ENCODE measurements around the gene MNT. TPM values are rescaled to one million over a fixed set of nuclear protein-coding genes. Genes with fewer than 3 reads are reported as not detected.
"Not testable (repeated sequence)": the region's sequence is repeated elsewhere in the genome, so short reads cannot be mapped to it uniquely, and the experiment has no call there.

The MNT gene, protein sequence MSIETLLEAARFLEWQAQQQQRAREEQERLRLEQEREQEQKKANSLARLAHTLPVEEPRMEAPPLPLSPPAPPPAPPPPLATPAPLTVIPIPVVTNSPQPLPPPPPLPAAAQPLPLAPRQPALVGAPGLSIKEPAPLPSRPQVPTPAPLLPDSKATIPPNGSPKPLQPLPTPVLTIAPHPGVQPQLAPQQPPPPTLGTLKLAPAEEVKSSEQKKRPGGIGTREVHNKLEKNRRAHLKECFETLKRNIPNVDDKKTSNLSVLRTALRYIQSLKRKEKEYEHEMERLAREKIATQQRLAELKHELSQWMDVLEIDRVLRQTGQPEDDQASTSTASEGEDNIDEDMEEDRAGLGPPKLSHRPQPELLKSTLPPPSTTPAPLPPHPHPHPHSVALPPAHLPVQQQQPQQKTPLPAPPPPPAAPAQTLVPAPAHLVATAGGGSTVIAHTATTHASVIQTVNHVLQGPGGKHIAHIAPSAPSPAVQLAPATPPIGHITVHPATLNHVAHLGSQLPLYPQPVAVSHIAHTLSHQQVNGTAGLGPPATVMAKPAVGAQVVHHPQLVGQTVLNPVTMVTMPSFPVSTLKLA
- total RNA-seq, result 4.9 TPM

GRCh38 chr17:2400877-2401425 is at the start of gene MNT:
MNT (minus strand) TSS chr17:2401060; CDS start chr17:2400712, 348 bp downstream.
- Histone ChIP-seq H3K9me3 (no peaks in the 10 kb centered on the region), H3K27ac (peak within 1 kb of the TSS; percentile 97 to 98), H3K4me3 (peak within 1 kb of the TSS; percentile 84 to 86), H3K4me1 (peaks cover 27 to 58% of the 10 kb centered on the region in 2 donors), H3K36me3 (no peaks in the 10 kb centered on the region), H3K27me3 (no peaks in the 10 kb centered on the region)
- TF ChIP-seq, protein P1, sequence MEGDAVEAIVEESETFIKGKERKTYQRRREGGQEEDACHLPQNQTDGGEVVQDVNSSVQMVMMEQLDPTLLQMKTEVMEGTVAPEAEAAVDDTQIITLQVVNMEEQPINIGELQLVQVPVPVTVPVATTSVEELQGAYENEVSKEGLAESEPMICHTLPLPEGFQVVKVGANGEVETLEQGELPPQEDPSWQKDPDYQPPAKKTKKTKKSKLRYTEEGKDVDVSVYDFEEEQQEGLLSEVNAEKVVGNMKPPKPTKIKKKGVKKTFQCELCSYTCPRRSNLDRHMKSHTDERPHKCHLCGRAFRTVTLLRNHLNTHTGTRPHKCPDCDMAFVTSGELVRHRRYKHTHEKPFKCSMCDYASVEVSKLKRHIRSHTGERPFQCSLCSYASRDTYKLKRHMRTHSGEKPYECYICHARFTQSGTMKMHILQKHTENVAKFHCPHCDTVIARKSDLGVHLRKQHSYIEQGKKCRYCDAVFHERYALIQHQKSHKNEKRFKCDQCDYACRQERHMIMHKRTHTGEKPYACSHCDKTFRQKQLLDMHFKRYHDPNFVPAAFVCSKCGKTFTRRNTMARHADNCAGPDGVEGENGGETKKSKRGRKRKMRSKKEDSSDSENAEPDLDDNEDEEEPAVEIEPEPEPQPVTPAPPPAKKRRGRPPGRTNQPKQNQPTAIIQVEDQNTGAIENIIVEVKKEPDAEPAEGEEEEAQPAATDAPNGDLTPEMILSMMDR (IDR thresholded peaks at IDR 0.05), result no peak
- DNase-seq (ENCODE audit: low spot score in 2 of 2), result peak; percentile 85 to 97
- intact Hi-C loops (cut with DNase I), result loop anchor here (1.0 to 5.0 kb wide), 2 partner anchors 8 to 684 kb away; no protein-coding TSS in a partner anchor

GRCh38 chr17:2450016-2450650 is 49.3 kb upstream of the MNT start:
- intact Hi-C loops (cut with DNase I), result no loop called here

DNA sequence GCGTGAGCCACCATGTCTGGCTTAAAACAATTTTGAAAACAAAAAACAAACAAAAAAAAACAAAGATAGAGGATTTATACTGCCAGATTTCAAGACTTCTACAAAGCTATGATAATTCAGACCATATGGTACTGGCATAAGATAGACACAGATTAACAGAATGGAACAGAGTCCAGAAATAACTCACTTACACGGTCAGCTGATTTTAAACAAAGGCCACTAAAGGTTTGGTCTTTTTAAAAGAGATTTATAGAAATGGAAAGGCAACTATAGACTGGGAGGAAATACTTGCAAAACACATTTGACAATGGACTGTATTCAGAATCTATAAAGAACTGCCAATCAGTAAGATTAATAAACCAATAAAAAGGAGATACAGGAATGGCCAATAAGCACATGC is 48.6 kb upstream of the MNT start:
- intact Hi-C loops (cut with DNase I), result no loop called here
- Histone ChIP-seq H3K36me3 (no peaks in the 10 kb centered on the region), H3K4me3 (no peak overlapping the region), H3K27me3 (no peaks in the 10 kb centered on the region), H3K27ac (no peak overlapping the region), H3K4me1 (no peaks in the 10 kb centered on the region), H3K9me3 (no peaks in the 10 kb centered on the region)
- TF ChIP-seq, protein P1 (IDR thresholded peaks at IDR 0.05), result no peak
- no peak for DNase-seq (ENCODE audit: low spot score in 2 of 2)

More at GRCh38 chr17:2450016-2450650, 49.3 kb upstream of the MNT start:
- TF ChIP-seq, protein P1 (IDR thresholded peaks at IDR 0.05), result no peak
- no peaks in the 10 kb centered on the region for H3K9me3 ChIP-seq
- peaks cover 0 to under 1% of the 10 kb centered on the region in 2 donors for H3K36me3 ChIP-seq
- H3K4me3 ChIP-seq, result no peak overlapping the region
- H3K27ac ChIP-seq, result no peak overlapping the region
- no peaks in the 10 kb centered on the region for H3K4me1 ChIP-seq
- DNase-seq (ENCODE audit: low spot score in 2 of 2), result no peak
- no peaks in the 10 kb centered on the region for H3K27me3 ChIP-seq

GRCh38 chr17:2447479-2447878 is 46.6 kb upstream of the MNT start:
- H3K4me1 ChIP-seq; DNase-seq (ENCODE audit: low spot score in 2 of 2); H3K27ac ChIP-seq; H3K27me3 ChIP-seq; intact Hi-C loops (cut with DNase I); H3K36me3 ChIP-seq; H3K9me3 ChIP-seq; H3K4me3 ChIP-seq: not testable (repeated sequence)

GRCh38 chr17:2445638-2446037 is 44.8 kb upstream of the MNT start:
- no peak overlapping the region for H3K4me3 ChIP-seq
- intact Hi-C loops (cut with DNase I), result no loop called here
- no peaks in the 10 kb centered on the region for H3K27me3 ChIP-seq
- TF ChIP-seq, protein P1 (IDR thresholded peaks at IDR 0.05), result no peak
- H3K4me1 ChIP-seq, result no peaks in the 10 kb centered on the region
- H3K36me3 ChIP-seq, result peaks cover 0 to 3% of the 10 kb centered on the region in 2 donors
- no peaks in the 10 kb centered on the region for H3K9me3 ChIP-seq
- DNase-seq (ENCODE audit: low spot score in 2 of 2), result no peak
- no peak overlapping the region for H3K27ac ChIP-seq

Data from ascending aorta (tissue), 2 donors.